HG02798 (cell line): ENCODE results near the gene ALKBH2.
A peak's percentile ranks its signal among the peaks of the same experiment; 100 is the strongest.

Experiments used
- ATAC-seq: cut with Tn5 transposase; IDR thresholded peaks from one replicate; pipeline ENCODE4 v1.9.1; 2021; ENCODE audit warnings: mild to moderate bottlenecking; ENCODE audit not compliant: unreplicated experiment, poor library complexity

ALKBH2 gene

GRCh38 chr12:109093022-109093918, at the start of gene ALKBH2:
Gene ALKBH2, minus strand, starts transcription at chr12:109093472. Its CDS starts 686 bp downstream, at chr12:109092786.
- ATAC-seq: peak; percentile 74

- ATAC-seq: no peak
These were observed 47.3 kb upstream of the ALKBH2 start for GRCh38 chr12:109140560-109140959.

GRCh38 chr12:109139791-109140190, 46.5 kb upstream of the ALKBH2 start:
- ATAC-seq: no peak

- ATAC-seq: no peak
These were observed 46.1 kb upstream of the ALKBH2 start for GRCh38 chr12:109139360-109139759.

- no peak for ATAC-seq
These were observed 43.8 kb upstream of the ALKBH2 start for GRCh38 chr12:109137055-109137454.

GRCh38 chr12:109134186-109134917, 41.1 kb upstream of the ALKBH2 start:
- no peak for ATAC-seq

- ATAC-seq: no peak
These were observed 38.1 kb upstream of the ALKBH2 start for GRCh38 chr12:109131154-109132050.

- no peak for ATAC-seq
These were observed 37.3 kb upstream of the ALKBH2 start for GRCh38 chr12:109130297-109131153.

GRCh38 chr12:109127533-109128242, 34.4 kb upstream of the ALKBH2 start:
- no peak for ATAC-seq

GRCh38 chr12:109126784-109127183, 33.5 kb upstream of the ALKBH2 start:
- no peak for ATAC-seq

- no peak for ATAC-seq
These were observed 32.5 kb upstream of the ALKBH2 start for GRCh38 chr12:109125791-109126190.

GRCh38 chr12:109124878-109125648, 31.8 kb upstream of the ALKBH2 start:
- ATAC-seq: no peak

GRCh38 chr12:109121346-109121880, 28.1 kb upstream of the ALKBH2 start:
- no peak for ATAC-seq

GRCh38 chr12:109120557-109120956, 27.3 kb upstream of the ALKBH2 start:
- no peak for ATAC-seq

GRCh38 chr12:109120095-109120494, 26.8 kb upstream of the ALKBH2 start:
- ATAC-seq: no peak

GRCh38 chr12:109116611-109116949, 23.3 kb upstream of the ALKBH2 start:
- ATAC-seq: no peak

GRCh38 chr12:109115758-109116610, 22.7 kb upstream of the ALKBH2 start, which contains the start of gene ACACB:
Gene ACACB, plus strand, starts transcription at chr12:109116587. Its CDS starts 22,819 bp downstream, at chr12:109139406.
- ATAC-seq: no peak
